PC-3 (cell line): ENCODE data around the gene HHIPL1.

Experiments used
- CTCF ChIP-seq: fragments of 300-600 bp; sonication (generic); conservative IDR thresholded peaks from 2 replicates; pipeline ENCODE4 v1.5.1; 2017; ENCODE audit warnings: antibody characterized with exemption, low read depth, mild to moderate bottlenecking, low read length
- EZH2 ChIP-seq: fragments of 300-600 bp; sonication (generic); IDR thresholded peaks from one replicate; pipeline ENCODE4 v1.6.1; 2017; ENCODE audit warnings: antibody characterized with exemption, mild to moderate bottlenecking, low read length; ENCODE audit not compliant: unreplicated experiment

GRCh38 chr14:99679111-99679510 is 34.2 kb downstream of the HHIPL1 start:
- no peak for TF ChIP-seq CTCF
- no peak for TF ChIP-seq EZH2
